NCI-H345 treated with DMSO at 0.1 percent for 48 hours (cell line): Measurements from ENCODE around the gene CALR3.
"Not testable (repeated sequence)": the region's sequence is repeated elsewhere in the genome, so short reads cannot be mapped to it uniquely, and the experiment has no call there.

ENCODE experiments used
- DNase-seq: peaks from one replicate; lab custom pipeline; 2025; ENCODE audit not compliant: unreplicated experiment; lab: John Stamatoyannopoulos, UW

CALR3 gene, protein sequence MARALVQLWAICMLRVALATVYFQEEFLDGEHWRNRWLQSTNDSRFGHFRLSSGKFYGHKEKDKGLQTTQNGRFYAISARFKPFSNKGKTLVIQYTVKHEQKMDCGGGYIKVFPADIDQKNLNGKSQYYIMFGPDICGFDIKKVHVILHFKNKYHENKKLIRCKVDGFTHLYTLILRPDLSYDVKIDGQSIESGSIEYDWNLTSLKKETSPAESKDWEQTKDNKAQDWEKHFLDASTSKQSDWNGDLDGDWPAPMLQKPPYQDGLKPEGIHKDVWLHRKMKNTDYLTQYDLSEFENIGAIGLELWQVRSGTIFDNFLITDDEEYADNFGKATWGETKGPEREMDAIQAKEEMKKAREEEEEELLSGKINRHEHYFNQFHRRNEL

DNA sequence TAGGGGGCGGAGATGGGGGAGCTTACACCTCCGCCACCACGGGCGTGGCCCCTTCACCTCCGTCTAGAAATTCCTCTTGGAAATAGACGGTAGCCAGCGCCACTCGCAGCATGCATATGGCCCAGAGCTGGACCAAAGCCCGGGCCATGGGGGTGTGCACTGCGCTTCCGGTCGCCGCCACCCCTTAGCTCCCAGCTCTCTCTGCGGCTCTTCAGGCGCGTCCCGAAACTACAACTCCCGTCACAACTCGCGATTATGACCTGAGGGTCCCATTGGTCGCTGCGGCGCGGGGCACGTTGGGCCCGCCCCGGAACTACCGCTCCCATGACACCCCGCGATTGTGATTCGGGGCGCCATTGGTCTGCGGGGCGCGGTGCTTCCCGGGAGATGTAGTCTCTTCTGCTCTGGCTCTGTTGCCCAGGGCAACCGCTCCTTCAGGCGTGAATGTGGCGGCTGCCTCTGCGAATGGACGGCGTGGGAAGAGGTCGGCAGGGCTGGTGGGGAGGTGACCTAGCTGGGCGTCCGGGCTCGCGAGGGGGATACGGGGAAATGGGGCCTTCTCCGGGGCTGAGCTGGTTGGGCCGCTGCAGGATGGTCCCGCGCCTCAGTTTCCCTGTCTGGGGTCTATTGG is at the start of gene CALR3, which contains the start of gene C19orf44:
Gene CALR3 (minus strand): TSS at position 186 of the 631 bp plus-strand sequence. CDS start 38 bp downstream, at position 148.
Gene C19orf44 (plus strand): TSS at position 413 of the 631 bp plus-strand sequence. CDS start 4,399 bp downstream, outside the sequence.
- peak; percentile 85 for DNase-seq

DNA sequence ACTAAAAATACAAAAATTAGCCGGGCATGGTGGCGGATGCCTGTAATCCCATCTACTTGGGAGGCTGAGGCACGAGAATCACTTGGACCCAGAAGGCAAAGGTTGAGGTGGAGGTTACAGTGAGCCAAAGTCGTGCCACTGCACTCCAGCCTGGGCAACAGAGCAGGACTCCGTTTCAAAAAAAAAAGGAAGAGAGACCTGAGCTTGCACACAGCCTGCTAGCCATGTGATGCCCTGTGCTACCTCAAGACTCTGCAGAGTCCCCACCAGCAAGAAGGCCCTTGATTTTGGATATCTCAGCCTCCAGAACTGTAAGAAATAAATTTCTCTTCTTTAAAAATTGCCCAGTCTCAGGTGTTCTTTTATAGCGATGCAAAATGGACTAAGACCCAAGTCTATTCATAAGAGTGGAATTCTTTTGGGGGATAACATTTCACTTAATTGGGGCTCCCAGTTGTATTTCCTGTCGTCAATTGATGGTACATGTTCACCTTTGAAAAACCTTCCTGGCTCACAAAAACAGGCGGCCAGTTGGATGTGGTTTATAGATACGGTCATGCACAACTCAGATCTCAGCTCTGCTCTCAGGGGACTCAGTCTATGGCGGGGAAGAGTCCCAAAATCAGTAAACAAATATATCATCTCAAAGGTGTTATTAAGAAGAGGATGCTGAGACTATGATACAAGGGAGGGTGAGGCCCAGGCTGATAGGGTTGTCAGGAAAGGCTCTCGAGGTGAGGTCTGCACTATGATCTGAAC is 48.7 kb upstream of the CALR3 start:
- no peak for DNase-seq

DNA sequence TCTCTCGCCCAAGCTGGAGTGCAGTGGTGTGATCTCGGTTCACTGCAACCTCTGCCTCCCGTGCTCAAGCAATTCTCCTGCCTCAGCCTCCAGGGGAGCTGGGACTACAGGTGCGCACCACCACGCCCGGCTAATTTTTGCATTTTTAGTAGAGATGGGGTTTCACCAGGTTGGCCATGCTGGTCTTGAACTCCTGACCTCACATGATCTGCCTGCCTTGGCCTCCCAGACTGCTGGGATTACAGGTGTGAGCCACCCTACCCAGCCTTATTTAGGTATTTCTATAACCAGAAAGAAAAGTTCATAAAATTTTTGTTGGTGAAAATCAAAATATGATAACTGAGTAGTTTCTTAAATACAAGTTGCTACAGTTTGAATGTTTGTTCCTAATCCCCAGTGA is 47.8 kb upstream of the CALR3 start:
- not testable (repeated sequence) for DNase-seq

DNA sequence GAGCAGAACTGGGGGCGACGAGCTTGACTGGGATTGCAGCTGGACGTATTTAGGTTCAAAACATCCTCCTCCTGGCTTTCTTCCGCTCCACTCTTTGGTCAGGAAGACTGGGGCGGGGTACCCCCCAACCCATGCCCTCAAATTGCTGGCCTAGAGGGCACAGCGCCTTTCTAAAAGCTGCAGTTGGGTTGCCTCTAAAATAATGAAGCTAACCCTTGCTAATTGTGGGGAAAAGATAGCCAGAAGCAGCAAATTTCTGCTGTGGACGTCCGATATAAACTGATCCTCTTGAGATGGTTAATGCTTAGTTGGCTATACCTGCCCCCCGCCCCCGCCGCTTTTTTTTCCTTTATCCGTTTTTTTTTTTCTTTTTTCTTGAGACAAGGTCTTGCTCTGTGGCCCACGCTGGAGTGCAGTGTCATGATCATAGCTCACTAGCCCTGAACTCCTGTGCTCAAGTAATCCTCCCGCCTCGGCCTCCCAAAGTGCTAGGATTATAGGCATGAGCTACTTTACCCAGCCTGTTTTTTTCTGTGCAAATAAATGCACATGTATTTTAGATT is 47.0 kb upstream of the CALR3 start:
- no peak for DNase-seq

DNA sequence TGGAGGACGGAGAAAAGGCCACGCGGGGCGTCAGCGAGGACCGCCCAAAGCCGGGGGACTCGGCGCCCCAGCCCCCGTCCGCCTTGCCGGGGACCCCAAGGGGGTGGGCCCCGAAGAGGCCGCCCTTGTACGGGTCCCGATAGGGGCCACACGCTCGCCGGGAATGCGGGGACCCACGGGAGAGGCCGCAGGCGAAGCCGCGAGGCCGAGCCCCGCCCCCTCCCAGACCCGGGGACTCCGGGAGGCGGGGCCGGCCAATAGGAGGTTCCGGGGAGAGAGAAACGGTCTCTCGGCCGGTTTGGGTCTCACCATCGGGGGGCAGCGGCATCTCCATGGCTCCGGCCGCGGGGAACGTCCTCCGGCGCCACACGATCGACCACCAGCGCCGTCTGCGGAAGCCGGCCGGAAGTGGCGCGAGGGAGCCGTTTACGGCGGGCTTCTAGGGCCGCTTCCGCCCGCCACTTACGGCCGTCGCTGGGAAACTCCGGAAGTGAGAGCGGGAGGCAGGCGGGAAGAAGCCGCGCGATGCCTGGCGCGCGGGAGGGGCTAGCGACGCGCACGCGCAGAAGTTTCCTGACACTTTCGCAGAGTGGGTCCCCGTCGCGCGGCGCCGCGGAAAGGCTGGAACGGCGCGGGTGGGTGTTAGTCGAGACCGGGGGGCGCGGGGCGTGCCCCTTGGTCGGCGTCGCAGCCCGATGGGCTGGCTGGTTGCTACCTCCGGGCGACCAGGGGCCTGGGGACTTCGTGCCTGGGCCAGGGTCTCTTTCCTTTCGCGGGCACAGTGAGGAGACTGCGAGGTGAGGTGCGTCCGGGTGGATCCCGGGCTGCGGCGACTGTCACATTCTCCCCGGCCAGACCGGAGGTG is 46.3 kb upstream of the CALR3 start, which contains the start of gene CHERP:
Gene CHERP (minus strand): TSS at position 393 of the 865 bp plus-strand sequence. CDS start 59 bp downstream, at position 334.
- peak; percentile 62 for DNase-seq

DNA sequence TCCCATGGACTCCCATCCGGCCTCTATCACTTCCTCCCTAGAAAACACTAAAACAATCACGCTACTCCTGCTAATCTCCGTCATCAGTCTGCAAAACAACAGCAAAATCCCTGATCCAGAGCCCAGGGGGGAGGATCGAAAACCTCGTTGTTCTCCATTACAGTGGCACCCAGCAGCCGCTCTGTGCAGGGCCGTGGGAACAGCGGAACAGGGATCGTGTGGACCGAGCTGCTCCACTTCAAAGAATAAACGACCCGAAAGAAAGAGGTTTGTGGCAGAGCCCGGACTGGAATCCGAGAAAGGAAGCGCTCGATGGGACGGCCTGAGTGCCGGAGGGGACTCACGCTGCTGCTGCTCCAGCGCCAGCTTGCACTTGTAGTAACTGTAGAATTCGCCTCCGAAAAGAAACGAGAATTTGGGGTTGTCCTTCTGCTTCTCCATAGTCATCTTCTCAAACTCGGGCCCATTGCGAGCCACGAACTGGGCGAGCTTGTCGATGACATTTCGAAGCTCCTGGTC is 45.6 kb upstream of the CALR3 start:
- no peak for DNase-seq

DNA sequence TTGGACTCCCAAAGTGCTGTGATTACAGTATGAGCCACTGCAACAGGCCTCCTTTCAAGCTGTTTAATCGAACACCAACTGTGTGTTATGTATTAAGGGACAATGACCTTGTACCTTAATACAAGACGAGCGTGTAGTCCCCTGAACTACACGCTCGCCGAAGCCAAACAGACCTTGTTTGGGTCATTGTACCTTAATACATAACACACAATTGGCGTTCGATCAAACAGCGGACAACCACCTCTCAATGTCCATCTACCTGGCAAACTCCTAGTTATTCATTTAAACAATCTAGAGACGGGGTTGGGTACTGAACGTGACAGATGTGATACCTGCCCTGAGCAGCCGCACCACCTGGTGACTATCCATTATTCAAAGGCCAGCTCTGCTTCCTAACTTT is 45.0 kb upstream of the CALR3 start:
- no peak for DNase-seq

DNA sequence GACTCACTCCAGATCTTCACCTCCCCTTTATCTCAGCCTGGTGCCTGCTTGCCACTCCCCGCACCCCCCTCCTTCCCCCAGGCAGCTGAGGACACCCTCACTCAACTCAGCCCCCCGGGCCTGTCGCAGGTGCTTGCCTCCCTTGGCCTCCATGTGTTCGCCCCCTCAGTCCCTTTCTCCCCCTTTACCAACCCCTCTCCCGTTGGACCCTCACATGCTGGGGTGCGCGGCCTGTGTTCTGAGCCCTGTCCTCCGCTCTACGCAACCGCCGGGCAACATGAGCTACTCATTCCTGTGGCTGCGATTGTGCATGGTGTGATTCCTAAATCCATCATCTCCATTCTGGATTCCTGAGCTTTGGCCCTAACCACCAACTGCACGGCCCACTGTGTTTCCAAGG is 41.1 kb upstream of the CALR3 start:
- DNase-seq: no peak

DNA sequence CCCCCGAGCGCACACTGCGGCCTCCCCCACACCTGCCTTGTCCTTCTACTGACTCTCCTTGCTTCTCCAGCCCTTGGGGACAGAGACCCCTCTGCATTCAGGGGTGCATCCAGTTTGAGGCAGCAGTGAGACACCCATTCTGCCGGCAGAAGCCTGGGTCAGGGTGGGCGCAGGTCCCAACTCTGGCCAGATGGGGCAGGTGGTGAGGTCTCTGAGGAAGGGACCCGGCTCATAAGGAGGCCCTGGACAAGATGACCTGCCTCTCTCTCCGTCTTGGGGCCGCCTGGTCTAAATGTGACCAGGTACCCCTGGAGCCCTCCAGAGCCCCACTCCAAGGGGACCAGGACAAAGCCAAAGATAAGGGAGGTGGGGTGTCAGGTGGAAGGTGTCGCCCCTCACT is 40.2 kb upstream of the CALR3 start:
- DNase-seq: no peak

DNA sequence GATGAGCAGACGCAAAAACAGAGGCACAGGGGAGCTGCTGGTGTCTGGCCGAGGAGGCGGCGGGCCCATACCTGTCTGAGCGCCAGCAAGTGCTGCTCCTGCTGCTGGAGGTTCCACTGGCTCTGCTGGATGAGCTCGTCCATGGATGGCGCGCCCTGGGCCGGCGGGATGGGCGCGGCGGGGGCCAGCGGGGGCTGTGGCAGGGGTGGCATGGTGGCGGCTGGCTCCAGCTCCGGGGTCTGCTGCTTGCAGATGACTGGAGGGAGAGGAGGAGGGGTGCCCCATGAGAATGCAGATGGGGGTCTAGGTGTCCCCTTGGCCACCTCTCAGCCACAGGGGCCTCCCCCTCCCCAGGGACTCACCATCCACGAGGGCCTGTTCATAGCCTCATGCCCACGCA is 39.4 kb upstream of the CALR3 start:
- DNase-seq: no peak

DNA sequence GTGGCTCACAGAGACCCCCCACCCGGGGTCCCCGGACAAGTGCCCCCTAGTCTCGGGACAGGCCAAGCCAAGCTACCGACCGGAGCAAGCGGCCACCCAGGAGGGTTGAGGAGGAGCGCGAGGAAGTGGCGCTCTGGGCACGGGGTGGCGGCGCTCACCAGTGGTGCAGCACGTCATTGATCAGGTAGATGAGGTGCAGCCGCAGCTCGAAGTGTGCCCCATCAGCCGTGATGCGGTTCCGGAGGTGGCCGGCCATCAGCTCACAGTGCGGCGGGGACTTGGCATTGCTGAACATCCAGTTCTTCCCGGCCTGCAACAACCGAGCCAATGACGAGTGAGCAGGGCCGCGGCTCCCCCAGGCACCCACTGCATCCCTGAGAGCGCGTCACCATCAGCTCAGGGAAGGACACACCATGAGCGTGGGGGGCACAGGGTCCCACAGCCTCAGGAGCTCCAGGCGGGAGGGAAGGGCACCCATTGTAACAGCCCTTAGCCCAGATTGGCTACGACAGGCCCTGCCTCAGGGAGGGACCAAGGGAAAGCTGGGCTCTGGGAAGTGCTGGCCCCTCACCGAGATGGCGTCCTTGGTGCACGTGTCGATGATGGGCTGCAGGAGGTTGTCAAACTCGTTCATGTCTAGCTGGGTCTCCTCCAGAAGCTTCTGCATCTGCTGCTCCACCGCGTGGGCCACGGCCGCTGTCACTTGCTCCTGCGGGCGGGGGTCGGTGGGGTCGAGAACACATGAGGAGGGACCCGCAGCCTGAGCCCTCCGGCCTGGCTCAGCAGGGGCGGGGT is 36.7 kb upstream of the CALR3 start:
- no peak for DNase-seq

DNA sequence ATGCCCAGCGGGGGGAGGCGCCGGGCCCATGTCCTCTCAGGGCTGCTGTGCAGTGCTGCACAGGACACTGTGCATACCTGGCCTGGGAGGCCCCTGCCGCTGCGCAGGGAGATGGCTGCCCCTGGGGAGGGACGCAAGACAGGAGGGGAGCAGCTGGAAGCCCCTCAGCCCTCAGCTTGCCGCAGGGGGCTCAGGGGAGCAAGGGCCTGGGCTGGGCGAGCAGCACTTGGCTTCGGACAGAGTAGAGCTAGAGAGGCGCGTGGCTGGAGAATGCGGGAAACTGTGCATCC is 35.4 kb upstream of the CALR3 start:
- DNase-seq: no peak

DNA sequence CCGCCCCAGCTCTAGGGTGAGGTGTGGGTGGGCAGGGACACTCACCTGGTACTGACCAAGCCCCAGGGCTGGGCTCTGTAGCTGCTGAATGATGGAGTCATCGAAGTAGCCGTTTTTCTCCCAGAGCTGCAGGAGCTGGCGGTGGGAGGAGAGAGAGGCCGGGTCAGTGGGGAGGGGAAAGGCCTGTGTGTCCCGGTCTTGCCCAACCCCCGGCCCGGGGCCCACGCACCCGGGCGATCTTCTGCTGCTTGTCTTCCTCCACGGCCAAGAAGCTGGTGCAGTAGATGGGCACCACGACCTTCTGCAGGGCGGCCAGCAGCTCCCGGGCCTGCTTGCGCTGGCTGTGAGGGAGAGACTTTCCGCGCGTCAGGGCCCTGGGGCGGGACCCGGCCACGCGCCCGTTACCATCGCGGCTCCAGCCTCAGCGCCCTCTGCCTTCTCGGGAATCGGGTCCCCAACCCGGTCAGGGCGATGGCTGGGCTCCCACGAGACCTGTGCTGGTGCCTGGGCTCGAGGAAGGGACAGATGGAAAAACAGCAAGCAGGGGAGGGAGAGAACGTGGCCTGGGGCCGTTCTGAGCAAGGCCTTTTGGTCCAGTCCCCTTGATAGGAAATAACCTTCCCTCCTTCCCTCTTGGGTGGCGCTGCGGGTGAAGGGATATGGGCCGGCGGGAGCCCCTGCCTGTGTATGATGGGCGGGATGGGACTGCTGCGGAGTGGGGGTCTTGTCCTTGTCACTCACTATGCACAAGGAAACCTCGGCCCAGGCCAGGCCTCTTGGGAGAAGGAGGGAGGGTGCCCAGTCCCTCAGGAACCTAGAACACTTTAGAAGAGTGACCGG is 34.8 kb upstream of the CALR3 start:
- no peak for DNase-seq

DNA sequence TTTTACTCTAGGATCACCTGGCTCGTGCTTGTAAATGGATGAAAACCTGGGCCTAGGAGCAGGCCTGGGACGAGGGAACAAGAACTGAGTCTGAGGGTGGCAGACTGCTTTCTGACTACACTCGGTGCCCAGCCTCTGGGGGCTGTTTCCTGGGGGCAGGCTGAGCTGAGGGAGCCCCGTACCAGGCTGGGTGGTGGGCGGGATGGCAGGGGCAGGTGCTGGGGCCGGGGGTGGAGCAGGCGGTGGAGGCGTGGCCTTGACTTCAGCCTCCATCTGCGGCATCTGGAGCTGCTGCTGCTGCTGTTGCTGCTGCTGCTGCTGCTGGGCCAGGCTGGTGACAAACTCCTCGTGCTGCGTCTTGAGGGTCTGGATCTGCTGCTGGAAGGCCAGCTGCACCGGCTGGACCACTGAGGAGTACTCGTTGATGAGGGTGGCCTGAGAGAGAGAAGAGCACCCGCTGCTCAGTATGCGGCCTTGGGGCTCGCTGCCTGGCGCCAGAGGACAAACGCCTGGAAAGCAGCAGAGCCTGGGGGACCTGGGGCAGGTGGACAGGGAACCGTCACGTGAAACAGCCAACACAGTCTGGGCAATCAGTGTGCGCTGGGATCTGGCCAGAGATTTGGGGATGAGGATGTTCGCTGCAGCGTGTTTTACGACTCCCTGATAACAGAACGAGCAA is 33.6 kb upstream of the CALR3 start:
- DNase-seq: no peak

DNA sequence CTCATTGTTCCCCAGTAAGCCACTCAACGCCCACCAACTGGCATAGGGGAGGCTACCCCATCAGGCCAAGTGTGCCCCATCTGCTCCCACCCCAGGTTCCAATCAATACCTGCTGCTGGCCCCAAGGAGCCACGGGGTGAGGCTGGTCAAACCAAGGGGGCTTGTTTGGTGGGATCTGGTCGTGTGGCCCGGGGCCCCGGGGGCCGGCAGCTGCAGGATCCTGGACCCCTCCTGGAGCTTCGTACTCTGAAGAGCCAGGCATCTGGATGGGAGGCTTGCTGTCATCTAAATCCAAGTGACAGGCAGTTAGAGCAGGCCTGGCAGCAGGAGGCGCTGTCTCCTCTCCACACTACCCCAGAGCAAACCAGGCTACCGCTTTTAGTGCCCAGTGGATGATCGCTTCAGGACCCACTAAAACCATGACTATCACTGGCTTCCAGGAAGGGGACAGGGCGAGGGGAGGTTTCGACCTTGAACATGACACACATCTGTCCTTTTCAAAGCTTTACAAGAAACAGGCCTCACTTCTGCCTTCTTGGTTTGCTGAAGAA is 32.1 kb upstream of the CALR3 start:
- no peak for DNase-seq

DNA sequence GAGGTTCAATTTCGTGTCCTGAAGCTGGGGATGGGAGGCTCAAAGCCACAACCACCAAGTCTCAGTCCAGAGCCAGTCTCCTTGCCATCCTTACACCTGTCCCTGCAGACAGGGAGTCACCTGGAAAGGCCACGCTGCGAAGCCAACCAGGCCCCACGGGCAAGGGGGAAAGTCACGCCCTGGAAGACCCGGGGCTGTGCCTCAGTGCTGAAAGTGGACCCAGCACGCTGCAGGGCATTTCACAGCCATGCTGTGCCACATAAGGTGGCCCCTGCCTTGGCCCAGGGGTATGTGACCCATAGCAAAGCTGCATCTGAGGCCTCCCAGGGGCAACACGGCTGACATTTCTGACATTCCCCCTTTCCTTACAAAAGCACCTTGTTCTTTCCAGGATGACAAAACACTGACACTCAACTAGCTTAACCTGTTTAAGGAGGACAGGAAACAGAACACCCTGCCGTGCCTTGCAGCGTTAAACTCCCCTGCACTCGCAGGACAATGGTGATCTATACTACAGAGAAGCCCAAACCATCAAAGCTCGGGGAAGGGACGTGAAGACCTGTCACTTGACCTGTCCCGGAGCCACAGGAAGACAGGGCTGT is 31.5 kb upstream of the CALR3 start:
- DNase-seq: no peak

DNA sequence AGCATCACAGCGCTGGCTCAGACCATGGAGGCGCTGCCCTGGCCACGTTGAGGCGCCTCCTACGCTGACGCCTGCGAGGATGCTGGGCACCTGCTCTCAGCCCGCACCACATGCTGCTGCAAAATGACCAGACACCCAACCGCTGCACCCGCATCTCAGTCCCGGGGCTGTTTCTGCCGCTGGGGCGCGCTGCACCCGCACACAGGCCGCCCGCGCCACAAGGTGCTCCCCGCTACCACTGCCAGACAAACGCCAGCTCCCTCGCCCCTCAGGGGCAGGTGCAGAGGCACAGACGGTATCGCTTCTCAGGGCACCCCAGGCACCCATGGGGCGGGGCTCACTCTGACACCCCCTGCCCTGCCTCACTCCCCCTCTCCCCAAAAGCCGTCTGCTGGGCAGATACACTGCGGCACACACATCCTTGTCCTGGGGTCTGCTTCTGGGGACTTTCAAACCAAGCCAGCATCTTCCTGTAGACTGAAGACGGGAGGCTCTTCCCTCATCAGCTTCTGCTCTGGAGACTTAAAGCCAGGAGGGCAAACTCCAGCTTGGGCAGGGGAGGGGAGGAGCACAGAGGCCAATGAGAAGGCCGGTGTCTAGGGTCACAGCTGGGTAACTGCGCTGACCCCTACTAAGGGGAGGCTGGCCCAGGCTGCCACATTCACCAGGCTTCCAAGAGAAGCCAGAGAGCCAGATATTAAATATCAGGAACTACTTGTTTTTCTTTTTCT is 29.9 kb upstream of the CALR3 start:
- no peak for DNase-seq
